Activated CD8-positive, alpha-beta memory T cell treated with anti-CD3 and anti-CD28 coated beads, Interleukin-2, amount 50 U/mL, for 4 hours (primary cell): Measurements from ENCODE around the gene NDE1.
A peak's percentile ranks its signal among the peaks of the same experiment; 100 is the strongest.
"Not testable (repeated sequence)": the region's sequence is repeated elsewhere in the genome, so short reads cannot be mapped to it uniquely, and the experiment has no call there.

Source experiments
- DNase-seq: peaks from one replicate; pipeline ENCODE4 v3.0.0-alpha.2; 2020

The NDE1 gene

GRCh38 chr16:15653227-15653626 lies 3.2 kb downstream of the NDE1 start:
- no peak for DNase-seq

GRCh38 chr16:15654591-15654990 lies 4.5 kb downstream of the NDE1 start:
- no peak for DNase-seq

- not testable (repeated sequence) for DNase-seq
Measured at GRCh38 chr16:15655561-15655960, 5.5 kb downstream of the NDE1 start.

- DNase-seq, result no peak
Measured at GRCh38 chr16:15658149-15658548, 8.1 kb downstream of the NDE1 start.

GRCh38 chr16:15658556-15658955 lies 8.5 kb downstream of the NDE1 start:
- DNase-seq, result no peak

- no peak for DNase-seq
Measured at GRCh38 chr16:15660203-15660601, 10.2 kb downstream of the NDE1 start.

GRCh38 chr16:15665107-15665506 lies 15.1 kb downstream of the NDE1 start:
- no peak for DNase-seq

GRCh38 chr16:15667091-15667742 lies 17.2 kb downstream of the NDE1 start:
- no peak for DNase-seq

GRCh38 chr16:15671530-15672117 lies 21.6 kb downstream of the NDE1 start:
- no peak for DNase-seq

- not testable (repeated sequence) for DNase-seq
Measured at GRCh38 chr16:15672127-15672513, 22.1 kb downstream of the NDE1 start.

GRCh38 chr16:15672514-15673167 lies 22.6 kb downstream of the NDE1 start:
- DNase-seq, result peak; percentile 57

- no peak for DNase-seq
Measured at GRCh38 chr16:15674571-15674970, 24.5 kb downstream of the NDE1 start.

GRCh38 chr16:15676506-15676905 lies 26.5 kb downstream of the NDE1 start:
- DNase-seq, result no peak

- no peak for DNase-seq
Measured at GRCh38 chr16:15677447-15677846, 27.4 kb downstream of the NDE1 start.

- peak; percentile 30 for DNase-seq
Measured at GRCh38 chr16:15682105-15682570, 32.1 kb downstream of the NDE1 start.

GRCh38 chr16:15686287-15686686 lies 36.2 kb downstream of the NDE1 start:
- DNase-seq, result no peak

GRCh38 chr16:15689290-15689689 lies 39.2 kb downstream of the NDE1 start:
- no peak for DNase-seq

GRCh38 chr16:15690296-15690695 lies 40.3 kb downstream of the NDE1 start:
- DNase-seq, result no peak

- DNase-seq, result no peak
Measured at GRCh38 chr16:15691046-15691445, 41.0 kb downstream of the NDE1 start.

GRCh38 chr16:15692508-15692907 lies 42.5 kb downstream of the NDE1 start:
- DNase-seq, result not testable (repeated sequence)

- no peak for DNase-seq
Measured at GRCh38 chr16:15694499-15694898, 44.5 kb downstream of the NDE1 start.

- no peak for DNase-seq
Measured at GRCh38 chr16:15699819-15700218, 49.8 kb downstream of the NDE1 start.

- DNase-seq, result no peak
Measured at GRCh38 chr16:15701367-15701766, 51.3 kb downstream of the NDE1 start.
